IPS DF 19.7 (cell line): ENCODE measurements around the gene ERFE.

Experiments used
- DNase-seq: peaks from one replicate; pipeline ENCODE4 v3.0.0-alpha.2; 2013; ENCODE audit warnings: low read depth, low spot score

Gene ERFE

DNA sequence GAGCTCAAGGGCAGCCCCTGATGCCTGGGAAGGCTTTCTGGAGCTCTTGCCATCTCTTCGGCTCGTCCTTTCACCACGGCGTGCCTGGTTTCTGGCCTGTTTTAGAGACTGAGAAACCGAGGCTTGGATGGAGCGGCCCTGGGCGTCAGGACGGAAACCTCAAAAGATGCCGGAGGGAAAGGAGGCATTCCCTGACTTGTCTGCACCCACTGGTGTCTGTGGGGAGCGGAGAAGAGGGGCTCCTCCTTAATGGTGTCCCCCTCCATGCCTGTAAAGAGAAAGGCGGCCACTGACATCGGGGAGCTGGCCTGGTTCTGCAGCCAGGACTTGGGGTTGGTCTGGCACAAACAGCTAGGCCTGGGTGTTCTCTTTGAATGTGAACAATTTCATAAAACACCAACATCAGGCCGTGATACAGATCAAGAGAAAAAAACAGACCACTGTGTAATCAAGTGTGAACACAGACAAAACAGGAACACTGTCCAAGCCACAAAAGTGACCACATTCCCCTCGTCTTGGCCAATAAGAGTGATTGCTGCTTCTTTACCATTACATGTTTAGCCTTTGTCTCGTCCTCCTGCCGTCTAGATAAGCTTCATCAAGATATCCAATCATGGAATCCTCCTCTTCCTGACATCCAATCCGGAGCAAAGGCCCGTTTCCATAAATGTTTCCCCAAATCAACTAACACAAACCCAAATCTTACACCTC is 45.4 kb downstream of the ERFE start:
- DNase-seq, result no peak

- no peak for DNase-seq
Measured at GRCh38 chr2:238207006-238207405, 48.2 kb downstream of the ERFE start.

- DNase-seq, result no peak
Measured at GRCh38 chr2:238216651-238217184, 57.9 kb downstream of the ERFE start.
